Right cardiac atrium (tissue), 5 donors: ENCODE results near the gene SRGAP2C. TPM values are rescaled to one million over a fixed set of nuclear protein-coding genes. Genes with fewer than 3 reads are reported as not detected.
"Not testable (repeated sequence)": the region's sequence is repeated elsewhere in the genome, so short reads cannot be mapped to it uniquely, and the experiment has no call there.

Source experiments
- ATAC-seq, 2 donors: fragments of 200-7000 bp; cut with Tn5 transposase; one replicate each; pipeline versions ENCODE4 v1.8.0 to v1.9.1; 2020; ENCODE audit warnings: moderate library complexity in 2 of 2, mild to moderate bottlenecking in 1 of 2
- DNase-seq, 3 donors: peaks; one replicate each; pipeline ENCODE4 v3.0.0-alpha.2; 2020
- H3K27ac ChIP-seq: one replicate; pipeline ENCODE4 v1.5.1; 2013; ENCODE audit warnings: mild to moderate bottlenecking, low read length, control low read depth, moderate library complexity
- H3K27me3 ChIP-seq: one replicate; pipeline ENCODE4 v1.6.1; 2013; ENCODE audit not compliant: control insufficient read depth, insufficient read depth
- H3K4me1 ChIP-seq: one replicate; pipeline ENCODE4 v1.6.1; 2013; ENCODE audit warnings: low read length; ENCODE audit not compliant: control insufficient read depth, insufficient read depth
- H3K4me3 ChIP-seq: one replicate; pipeline ENCODE4 v1.5.1; 2013; ENCODE audit warnings: low read length, control low read depth
- H3K9me3 ChIP-seq: one replicate; pipeline ENCODE4 v1.6.1; 2013; ENCODE audit warnings: low read length; ENCODE audit not compliant: control insufficient read depth
- WGBS: extraction: QIAGEN DNeasy Blood & Tissue Kit; methylation state at CpG from one replicate; pipeline ENCODE4 v1.1.7; 2013; 5-methylcytosine and 5-hydroxymethylcytosine counted together
- intact Hi-C, 4 donors: fragments of 100-400 bp; cut with DNase I; formaldehyde crosslinking; loops; one replicate each; pipeline versions ENCODE4 v1.11.0 to v1.14.0; 2022 to 2023
- polyA plus RNA-seq: library from polyadenylated mRNA; stranded (reverse); fragments of 200-250 nt; gene quantifications from one replicate; pipeline ENCODE4 v1.2.3, GENCODE V29; 2013
- total RNA-seq, 4 donors: library from RNA; stranded (reverse); fragmentation: NEBNext Ultra II Directional; extraction: Animal tissue kit (Norgen Biotek cat#: 25700); gene quantifications; one replicate each; pipeline ENCODE4 v1.2.1, GENCODE V29; 2021
- donor health status: healthy with polysubstance abuse.
- donor health status: DM: no; HTN: yes; CAD: no.
- donor health status: DM: no; HTN: no; CAD: no.
- donor health status: DM: no; HTN: yes; CAD: no; lungs with severe emphysema.
- donor health status: DM: yes; HTN: yes; CAD: no.

The SRGAP2C gene
- total and polyA plus RNA-seq, 5 donors = 6.2 to 28.8 (median 23.6) TPM

DNA sequence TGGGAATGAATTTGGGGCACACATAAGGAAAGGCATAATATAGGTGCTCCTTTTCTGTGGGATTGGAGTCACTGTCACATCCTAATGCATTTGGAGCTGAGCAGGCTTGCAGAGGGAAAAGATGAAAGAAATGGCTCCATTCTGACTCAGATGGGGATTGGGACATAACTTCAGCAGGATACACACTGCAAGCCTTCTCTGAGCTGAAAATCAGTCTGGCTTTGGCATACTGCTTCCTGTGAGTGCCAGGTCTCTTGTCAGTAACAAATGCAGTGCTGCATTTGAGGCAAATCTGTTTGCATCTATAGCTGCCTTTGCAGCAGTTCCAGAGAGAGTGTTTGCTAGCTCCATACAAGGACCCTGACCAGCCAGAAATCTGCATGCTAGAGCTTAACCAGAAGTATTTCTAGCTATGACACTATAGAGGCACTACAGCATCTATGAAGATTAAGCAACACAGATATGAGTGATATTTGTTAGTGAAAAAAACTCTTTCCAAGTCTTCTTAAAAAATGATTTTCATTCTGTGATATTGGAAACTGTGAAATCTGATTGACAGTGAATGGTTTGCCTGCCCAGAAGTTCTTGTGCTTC, 98.9 kb downstream of the SRGAP2C start:
- intact Hi-C loops, DNase-seq, H3K9me3 ChIP-seq, H3K4me1 ChIP-seq, H3K27ac ChIP-seq, H3K27me3 ChIP-seq, H3K4me3 ChIP-seq: not testable (repeated sequence)
- ATAC-seq = peak; percentile 50 to 58

- H3K27ac ChIP-seq, H3K9me3 ChIP-seq, DNase-seq, H3K4me1 ChIP-seq, H3K4me3 ChIP-seq, H3K27me3 ChIP-seq, intact Hi-C loops: not testable (repeated sequence)
- WGBS = 40% methylated on average over 2 of the region's 2 CpGs
- ATAC-seq = peak in 1 of 2 donors; percentile 36
Observed at GRCh38 chr1:121292590-121292989, 107.8 kb downstream of the SRGAP2C start.

- 28% methylated on average over 1 of the region's 11 CpGs for WGBS
- H3K4me3 ChIP-seq, H3K27me3 ChIP-seq, H3K9me3 ChIP-seq, DNase-seq, intact Hi-C loops, H3K27ac ChIP-seq, H3K4me1 ChIP-seq: not testable (repeated sequence)
- ATAC-seq = peak; percentile 95 to 96
Observed at GRCh38 chr1:121293263-121294204, 108.8 kb downstream of the SRGAP2C start.

DNA sequence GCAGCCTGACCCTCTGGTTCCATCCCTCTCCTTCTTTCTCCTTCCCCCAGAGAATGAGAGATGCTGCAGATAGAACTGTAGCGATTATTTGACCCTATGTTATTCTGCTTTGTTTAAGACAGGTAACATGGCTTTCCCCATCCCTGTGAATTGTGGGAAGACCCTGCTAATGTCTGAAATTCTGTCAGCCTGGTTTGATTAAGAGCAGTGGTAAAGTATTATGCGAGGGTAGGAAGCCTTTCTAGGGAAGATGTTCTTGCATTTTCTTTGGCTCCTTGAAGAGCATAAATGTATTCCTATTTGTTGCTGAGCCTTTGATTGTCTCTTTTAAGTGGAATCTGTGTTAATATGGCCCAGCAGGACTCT, 109.4 kb downstream of the SRGAP2C start:
- ATAC-seq, intact Hi-C loops, DNase-seq, H3K4me1 ChIP-seq, H3K9me3 ChIP-seq, H3K27me3 ChIP-seq, H3K4me3 ChIP-seq, H3K27ac ChIP-seq: not testable (repeated sequence)
- WGBS = no CpG with 5 or more reads among the region's 2 CpGs

DNA sequence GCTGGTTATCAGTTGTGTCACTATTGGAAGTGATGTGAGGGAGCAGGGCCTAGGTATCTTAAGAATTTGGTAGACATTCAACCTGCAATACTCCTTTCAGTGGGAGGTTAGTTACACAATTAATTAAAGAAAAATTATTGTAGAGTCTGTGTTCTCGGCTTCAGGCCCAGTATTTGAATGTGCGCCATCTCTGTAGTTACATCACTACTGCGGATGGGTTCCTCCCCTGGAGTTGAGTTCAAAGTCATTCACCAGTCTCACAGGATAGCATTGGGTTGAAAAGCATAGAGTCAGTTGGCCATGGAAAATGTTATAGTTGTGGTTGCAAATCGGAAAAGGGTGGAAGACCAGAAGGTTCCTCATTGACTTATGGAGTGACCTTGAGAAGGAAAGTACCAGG, 111.8 kb downstream of the SRGAP2C start:
- no CpG with 5 or more reads among the region's 4 CpGs for WGBS
- H3K4me1 ChIP-seq, H3K27ac ChIP-seq, intact Hi-C loops, ATAC-seq, DNase-seq, H3K4me3 ChIP-seq, H3K27me3 ChIP-seq, H3K9me3 ChIP-seq: not testable (repeated sequence)

- ATAC-seq, DNase-seq, H3K27me3 ChIP-seq, H3K27ac ChIP-seq, H3K4me3 ChIP-seq, H3K9me3 ChIP-seq, intact Hi-C loops, H3K4me1 ChIP-seq: not testable (repeated sequence)
- no CpG with 5 or more reads among the region's 4 CpGs for whole genome bisulfite sequencing
Observed at GRCh38 chr1:121298529-121298928, 113.8 kb downstream of the SRGAP2C start.

DNA sequence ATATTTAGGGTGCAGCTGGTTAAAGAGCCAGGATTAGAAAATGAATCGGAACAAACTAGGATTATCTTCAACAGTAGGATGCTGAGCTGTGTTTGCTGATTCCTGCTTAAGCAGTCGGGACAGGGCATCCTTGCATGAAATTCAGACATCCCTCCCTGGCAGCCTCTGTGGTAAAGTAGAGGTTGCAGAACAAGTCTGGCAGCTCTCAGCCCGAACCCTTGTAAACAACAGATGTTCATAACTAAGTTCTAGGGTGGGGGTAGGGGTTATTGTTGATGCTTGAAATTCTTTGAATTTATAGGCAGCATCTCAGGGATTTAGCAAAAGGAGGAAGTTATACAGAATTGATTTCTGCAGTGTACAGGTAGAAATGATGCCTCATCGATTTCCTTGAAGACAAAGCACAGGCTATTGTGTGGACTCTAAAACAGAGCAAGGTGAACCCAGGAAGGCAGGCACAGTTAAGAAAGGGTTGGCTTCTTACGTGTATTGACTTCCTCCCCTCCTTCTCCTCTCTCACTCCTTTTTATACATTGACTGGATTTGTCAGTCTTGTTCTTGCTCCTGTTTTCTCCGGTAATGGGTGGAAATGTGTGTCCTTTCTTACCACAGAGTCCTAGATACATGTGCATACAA, 114.9 kb downstream of the SRGAP2C start:
- H3K9me3 ChIP-seq, ATAC-seq, H3K4me1 ChIP-seq, H3K27me3 ChIP-seq, intact Hi-C loops, H3K27ac ChIP-seq, DNase-seq, H3K4me3 ChIP-seq: not testable (repeated sequence)
- WGBS = 59% methylated on average over 3 of the region's 6 CpGs

GRCh38 chr1:121301876-121302275, 117.1 kb downstream of the SRGAP2C start:
- DNase-seq, H3K4me3 ChIP-seq, intact Hi-C loops, H3K9me3 ChIP-seq, ATAC-seq, H3K4me1 ChIP-seq, H3K27ac ChIP-seq, H3K27me3 ChIP-seq: not testable (repeated sequence)
- 100% methylated on average over 2 of the region's 2 CpGs for WGBS

- H3K27me3 ChIP-seq, H3K9me3 ChIP-seq, H3K4me1 ChIP-seq, intact Hi-C loops, H3K4me3 ChIP-seq, H3K27ac ChIP-seq: not testable (repeated sequence)
- DNase-seq = peak in 2 of 3 donors; percentile 2 to 13
- WGBS = 51% methylated on average over 2 of the region's 3 CpGs
- peak; percentile 38 to 41 for ATAC-seq
Observed at GRCh38 chr1:121307759-121308158, 123.0 kb downstream of the SRGAP2C start.

DNA sequence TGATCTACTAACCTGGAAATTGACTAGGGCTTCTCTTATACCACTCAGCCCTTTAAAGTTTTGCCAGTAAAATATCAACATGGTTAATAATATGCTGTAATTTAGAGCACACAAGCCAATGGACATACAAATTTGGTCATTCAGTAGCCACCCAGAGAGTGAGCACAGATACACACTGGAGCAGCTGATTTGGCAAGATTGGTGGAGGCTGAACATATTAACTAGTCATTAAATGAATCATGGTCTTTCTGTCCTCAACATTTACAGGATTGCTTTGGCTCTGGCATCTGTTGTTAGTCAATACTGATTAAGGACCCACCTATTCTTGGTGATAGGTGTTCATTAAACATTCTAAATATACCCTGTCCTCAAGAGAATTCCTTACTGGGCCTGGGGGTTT, 130.7 kb downstream of the SRGAP2C start:
- H3K27me3 ChIP-seq, H3K27ac ChIP-seq, H3K4me3 ChIP-seq, intact Hi-C loops, DNase-seq, H3K9me3 ChIP-seq, H3K4me1 ChIP-seq: not testable (repeated sequence)
- ATAC-seq = peak in 1 of 2 donors; percentile 41

- peak; percentile 58 to 63 for ATAC-seq
- intact Hi-C loops, H3K4me3 ChIP-seq, H3K27ac ChIP-seq, H3K9me3 ChIP-seq, H3K27me3 ChIP-seq, H3K4me1 ChIP-seq, DNase-seq: not testable (repeated sequence)
- WGBS = 59% methylated on average over 2 of the region's 3 CpGs
Observed at GRCh38 chr1:121316081-121316480, 131.3 kb downstream of the SRGAP2C start.
